ENCODE results near the gene CELF4. TPM values are rescaled to one million over a fixed set of nuclear protein-coding genes. Genes with fewer than 3 reads are reported as not detected.

Gene CELF4
- total and polyA plus RNA-seq, 10 of the 15 experiments (the other 5 are each of a cell fraction or from before 2014, with no cell fraction given): 0.03 to 0.32 TPM; not detected in 8

DNA sequence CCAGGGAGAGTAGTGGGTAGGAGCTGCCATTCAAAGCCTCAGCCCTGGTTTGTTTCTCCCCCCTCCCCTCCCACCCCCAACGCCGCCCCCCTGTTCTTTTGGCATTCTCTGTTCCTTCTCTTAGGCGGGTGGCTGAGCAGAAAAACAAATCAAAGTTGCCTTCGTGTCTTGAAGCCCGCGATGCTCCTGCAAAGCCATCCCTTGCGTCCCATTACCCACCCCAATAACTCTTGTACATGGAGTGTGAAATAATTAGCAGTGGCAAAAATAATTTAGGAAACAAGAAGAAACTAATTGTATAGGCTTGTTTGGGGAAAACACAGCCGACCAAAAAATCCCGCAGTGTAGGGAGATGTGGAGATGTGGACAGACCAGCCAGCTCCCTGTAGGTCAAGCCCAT lies 59.6 kb downstream of the CELF4 start:
- Histone ChIP-seq H3K4me1 (ENCODE audit: control insufficient read depth, insufficient read depth, low read length) (no peaks in the 10 kb centered on the region), H2AFZ (ENCODE audit: control insufficient read depth, low read depth, low read length) (no peak overlapping the region), H3K9me3 (replicated peaks; ENCODE audit: control insufficient read depth, insufficient read depth, low read length) (no peaks in the 10 kb centered on the region), H3K36me3 (ENCODE audit: control insufficient read depth in 2 of 2, insufficient read depth in 2 of 2, low read length in 1 of 2) (no peaks in the 10 kb centered on the region), H3K79me2 (ENCODE audit: control insufficient read depth, insufficient read depth, low read length) (no peaks in the 10 kb centered on the region), H3K4me3 (no peak overlapping the region), H3K4me2 (ENCODE audit: control insufficient read depth, insufficient read depth) (no peak overlapping the region), H4K20me1 (ENCODE audit: control insufficient read depth, insufficient read depth) (no peaks in the 10 kb centered on the region), H3K27me3 (replicated peaks in 1 of 2; ENCODE audit: control insufficient read depth in 2 of 2, insufficient read depth in 2 of 2, low read length in 1 of 2) (peaks cover 4 to 5% of the 10 kb centered on the region in 2 experiments; a peak in 3 of 4 replicates), H3K27ac (ENCODE audit: control insufficient read depth, insufficient read depth) (no peak overlapping the region), H3K9ac (ENCODE audit: control insufficient read depth, insufficient read depth, low read length) (no peak overlapping the region)
- in situ Hi-C loops (cut with MboI): no loop called here
- TF ChIP-seq EP300 (IDR thresholded peaks at IDR 0.05; ENCODE audit: borderline replicate concordance in 1 of 2, control insufficient read depth in 1 of 2, low read depth in 2 of 2, low read length in 2 of 2) (no peak), MLLT1 (IDR thresholded peaks at IDR 0.05) (no peak), HDAC6 (IDR thresholded peaks at IDR 0.05; ENCODE audit: unreplicated experiment) (no peak), ZNF217 (IDR thresholded peaks at IDR 0.05) (no peak), POLR2AphosphoS2 (IDR thresholded peaks at IDR 0.05; ENCODE audit: low read depth, low read length) (no peak)
- ChIA-PET SMC1A (ENCODE audit: uncharacterized antibody, unreplicated experiment) (no interaction called here), CTCF (no interaction called here), RAD21 (ENCODE audit: unreplicated experiment) (no interaction called here), POLR2A (no interaction called here)
- FAIRE-seq (no peak), ATAC-seq (no peak), DNase-seq (ENCODE audit: low read depth, low spot score) (no peak)
- no TSS peak for BruUV-seq (replicated peaks)
- WGBS (ENCODE audit: insufficient coverage, insufficient replicate concordance, low lambda C conversion rate, missing lambda C conversion rate): 52% methylated on average over 6 of the region's 9 CpGs
- intact Hi-C loops (cut with micrococcal nuclease; ENCODE audit: unreplicated experiment): no loop called here

- WGBS (ENCODE audit: insufficient coverage, insufficient replicate concordance, low lambda C conversion rate, missing lambda C conversion rate): 31% methylated on average over 4 of the region's 4 CpGs
- H2AFZ ChIP-seq (ENCODE audit: control insufficient read depth, low read depth, low read length): no peak overlapping the region
- FAIRE-seq: no peak
- TF ChIP-seq BACH1 (IDR thresholded peaks at IDR 0.05; ENCODE audit: borderline replicate concordance): no peak
- TF ChIP-seq IRF3 (IDR thresholded peaks at IDR 0.05): no peak
- TF ChIP-seq NR2F1 (conservative IDR thresholded peaks at IDR 0.05): no peak
- TF ChIP-seq, protein P1, sequence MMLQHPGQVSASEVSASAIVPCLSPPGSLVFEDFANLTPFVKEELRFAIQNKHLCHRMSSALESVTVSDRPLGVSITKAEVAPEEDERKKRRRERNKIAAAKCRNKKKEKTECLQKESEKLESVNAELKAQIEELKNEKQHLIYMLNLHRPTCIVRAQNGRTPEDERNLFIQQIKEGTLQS (IDR thresholded peaks at IDR 0.05; ENCODE audit: borderline replicate concordance, extremely low read depth, low read depth, low read length): no peak
- no peak for TF ChIP-seq ZNF592 (IDR thresholded peaks at IDR 0.05)
Measured at GRCh38 chr18:37505321-37505720, 60.3 kb downstream of the CELF4 start.

More at GRCh38 chr18:37505321-37505720, 60.3 kb downstream of the CELF4 start:
- ChIA-PET CTCF (interaction anchor here (0.6 kb wide), 1 partner anchor 1345 kb away, joined by 4 read pairs; no protein-coding TSS in a partner anchor), POLR2A (no interaction called here), SMC1A (ENCODE audit: uncharacterized antibody, unreplicated experiment) (no interaction called here), RAD21 (ENCODE audit: unreplicated experiment) (no interaction called here)
- Histone ChIP-seq H3K9me3 (replicated peaks; ENCODE audit: control insufficient read depth, insufficient read depth, low read length) (no peaks in the 10 kb centered on the region), H3K4me2 (ENCODE audit: control insufficient read depth, insufficient read depth) (no peak overlapping the region), H3K36me3 (ENCODE audit: control insufficient read depth in 2 of 2, insufficient read depth in 2 of 2, low read length in 1 of 2) (no peaks in the 10 kb centered on the region), H4K20me1 (ENCODE audit: control insufficient read depth, insufficient read depth) (no peaks in the 10 kb centered on the region), H3K27ac (ENCODE audit: control insufficient read depth, insufficient read depth) (no peak overlapping the region), H3K79me2 (ENCODE audit: control insufficient read depth, insufficient read depth, low read length) (no peaks in the 10 kb centered on the region), H3K27me3 (replicated peaks in 1 of 2; ENCODE audit: control insufficient read depth in 2 of 2, insufficient read depth in 2 of 2, low read length in 1 of 2) (peaks cover 4 to 6% of the 10 kb centered on the region in 2 experiments; a peak in 3 of 4 replicates), H3K9ac (ENCODE audit: control insufficient read depth, insufficient read depth, low read length) (no peak overlapping the region), H3K4me1 (ENCODE audit: control insufficient read depth, insufficient read depth, low read length) (no peaks in the 10 kb centered on the region), H3K4me3 (no peak overlapping the region)
- in situ Hi-C loops (cut with MboI) (no loop called here), intact Hi-C loops (cut with micrococcal nuclease; ENCODE audit: unreplicated experiment) (no loop called here)
- BruUV-seq (replicated peaks): no TSS peak
- ATAC-seq: no peak
- DNase-seq (ENCODE audit: low read depth, low spot score): no peak

Data from GM12878 (cell line).